Hypothalamus (tissue), 51 donors: Measurements from ENCODE around the gene ITPRIPL2.

ENCODE experiments used
- DNase-seq, 51 donors: peaks; one replicate each; lab custom pipeline; 2025; lab: John Stamatoyannopoulos, UW

ITPRIPL2 gene

DNA sequence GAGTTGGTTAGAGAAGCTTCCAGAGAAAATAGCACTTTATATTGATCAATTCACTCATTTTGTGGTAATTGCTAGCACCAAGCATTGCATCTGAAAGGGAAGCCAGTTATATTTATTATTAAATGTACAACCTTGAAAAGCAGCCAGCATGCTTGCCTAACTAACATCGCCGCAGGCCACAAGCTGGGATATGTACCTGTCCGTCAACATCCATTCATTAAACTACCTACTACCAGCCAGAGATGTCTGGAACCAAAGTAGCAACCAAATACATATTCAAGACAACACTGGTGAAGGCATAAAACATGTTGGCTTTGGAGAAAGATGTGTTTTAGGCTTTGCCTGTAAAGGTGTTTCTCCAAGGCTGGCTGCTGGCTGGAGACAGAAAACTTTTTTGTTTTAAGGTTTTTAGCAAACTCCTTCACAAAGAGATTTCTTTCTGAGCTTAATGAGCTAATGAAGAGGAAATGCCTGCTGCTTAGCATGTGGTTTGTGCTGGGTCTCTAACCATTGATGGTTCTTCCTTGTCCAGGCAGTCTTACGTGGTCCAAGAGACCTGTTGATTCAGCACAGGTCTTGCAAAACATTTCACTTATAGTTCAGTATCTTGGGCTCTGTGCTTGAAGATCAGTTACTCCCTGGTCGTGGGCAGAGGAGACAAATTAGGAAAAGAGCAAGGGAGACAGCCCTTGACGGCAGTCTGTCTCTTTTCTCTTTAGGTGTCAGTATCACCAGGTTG lies 3.1 kb downstream of the ITPRIPL2 start:
- DNase-seq: no peak

DNA sequence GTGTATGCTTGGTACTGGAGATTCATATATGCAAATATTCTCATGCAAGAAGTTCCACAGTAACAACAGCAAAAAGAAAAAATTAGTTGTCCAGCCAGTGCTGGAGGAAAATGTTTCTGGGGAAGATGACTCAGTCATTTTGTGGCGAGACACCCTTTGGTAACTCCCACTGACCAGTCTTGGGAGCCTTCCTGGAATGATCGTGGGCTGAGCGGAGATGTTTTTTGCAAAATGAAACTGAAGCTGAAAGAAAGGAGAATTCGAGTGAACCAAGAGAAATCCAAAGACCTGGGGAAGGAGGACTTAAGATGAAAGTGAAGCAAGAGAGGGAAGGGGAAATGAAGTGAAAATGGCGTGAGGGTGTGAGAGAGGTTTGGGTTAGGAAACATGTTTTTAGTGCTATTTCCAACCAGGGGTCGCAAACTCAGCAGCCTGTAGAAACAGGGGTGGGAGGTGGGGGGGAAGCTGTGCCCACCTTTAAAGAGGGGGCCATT lies 5.2 kb downstream of the ITPRIPL2 start:
- peak in 12 of 51 donors; percentile 10 to 39 (median 26) for DNase-seq

DNA sequence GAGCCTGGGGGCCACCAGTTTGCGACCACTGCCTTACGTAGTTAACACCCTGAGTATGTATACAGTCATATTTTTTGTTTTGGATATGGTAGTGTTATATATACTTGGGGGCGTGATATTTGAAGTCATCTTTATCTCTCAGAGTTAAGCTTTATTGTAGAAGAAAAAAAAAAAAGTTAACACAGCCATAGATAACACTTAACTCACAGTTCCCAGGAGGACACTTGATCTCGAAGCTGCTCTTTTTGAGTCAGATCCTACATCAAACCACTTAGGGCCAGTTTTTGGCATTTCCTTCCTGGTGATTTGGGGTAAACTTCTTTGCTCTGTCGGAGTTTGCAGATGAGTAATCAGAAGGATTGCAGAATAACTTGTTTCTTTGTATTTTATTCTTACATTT lies 5.8 kb downstream of the ITPRIPL2 start:
- no peak for DNase-seq

- no peak for DNase-seq
These were observed 9.9 kb downstream of the ITPRIPL2 start for GRCh38 chr16:19123535-19124178.

DNA sequence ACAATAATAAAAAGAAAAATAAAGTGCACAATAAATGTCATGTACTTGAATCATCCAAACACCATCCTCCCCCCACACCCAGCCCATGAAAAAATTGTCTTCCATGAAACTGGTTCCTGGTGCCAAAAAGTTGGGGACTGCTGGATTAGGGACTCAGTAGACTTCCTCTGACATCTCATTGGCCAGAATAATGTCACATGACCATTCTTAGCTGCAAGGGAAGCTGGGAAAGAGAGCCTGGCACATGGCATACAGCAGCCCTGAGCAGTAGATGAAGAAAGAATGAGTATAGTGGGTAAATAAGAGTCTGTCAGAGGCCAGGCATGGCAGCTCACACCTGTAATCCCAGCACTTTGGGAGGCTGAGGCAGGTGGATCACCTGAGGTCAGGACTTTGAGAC lies 12.5 kb downstream of the ITPRIPL2 start:
- DNase-seq: no peak

- no peak for DNase-seq
These were observed 13.4 kb downstream of the ITPRIPL2 start for GRCh38 chr16:19127205-19127604.

DNA sequence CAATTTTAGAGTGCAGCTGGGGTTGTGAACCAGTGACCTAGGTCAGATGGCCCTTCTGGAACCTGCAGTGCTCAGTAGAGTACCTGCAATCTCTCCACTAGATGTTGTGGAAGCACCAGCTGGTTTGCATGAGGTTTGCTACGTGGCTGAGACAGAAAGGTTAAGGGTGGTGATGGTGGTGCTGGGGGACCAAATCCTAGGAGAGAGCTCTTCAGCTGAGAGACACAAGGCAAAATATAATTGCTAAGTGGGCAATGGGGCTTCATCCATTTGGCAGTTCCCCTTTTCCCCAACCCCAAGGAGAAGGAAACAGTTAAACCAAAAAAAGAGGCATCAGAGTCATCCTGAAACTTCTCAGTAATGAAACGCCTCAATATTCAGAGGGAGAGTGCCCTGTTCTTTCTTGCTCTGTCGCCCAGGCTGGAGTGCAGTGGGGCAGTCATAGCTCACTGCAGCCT lies 13.9 kb downstream of the ITPRIPL2 start:
- DNase-seq: peak in 1 of 51 donors; percentile 1

GRCh38 chr16:19128454-19129200 lies 14.9 kb downstream of the ITPRIPL2 start:
- DNase-seq: no peak

DNA sequence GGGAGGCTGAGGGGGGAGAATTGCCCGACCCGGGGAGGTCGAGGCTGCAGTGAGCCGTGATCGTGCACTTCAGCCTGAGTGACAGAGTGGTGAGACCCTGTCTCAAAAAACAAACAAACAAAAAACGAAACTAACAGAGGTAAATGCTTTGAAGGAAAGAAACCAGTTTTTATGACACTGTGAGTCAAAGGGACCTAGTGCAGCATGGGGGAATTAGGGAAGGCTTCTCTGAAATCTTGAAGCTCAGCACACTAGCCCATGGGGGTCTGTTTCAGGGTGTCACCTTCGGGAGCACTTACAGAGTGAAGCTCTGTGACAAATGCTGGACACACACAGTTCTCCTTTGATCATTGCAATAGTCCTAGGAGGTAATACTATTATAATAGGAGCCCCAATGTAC lies 16.6 kb downstream of the ITPRIPL2 start:
- DNase-seq: no peak

DNA sequence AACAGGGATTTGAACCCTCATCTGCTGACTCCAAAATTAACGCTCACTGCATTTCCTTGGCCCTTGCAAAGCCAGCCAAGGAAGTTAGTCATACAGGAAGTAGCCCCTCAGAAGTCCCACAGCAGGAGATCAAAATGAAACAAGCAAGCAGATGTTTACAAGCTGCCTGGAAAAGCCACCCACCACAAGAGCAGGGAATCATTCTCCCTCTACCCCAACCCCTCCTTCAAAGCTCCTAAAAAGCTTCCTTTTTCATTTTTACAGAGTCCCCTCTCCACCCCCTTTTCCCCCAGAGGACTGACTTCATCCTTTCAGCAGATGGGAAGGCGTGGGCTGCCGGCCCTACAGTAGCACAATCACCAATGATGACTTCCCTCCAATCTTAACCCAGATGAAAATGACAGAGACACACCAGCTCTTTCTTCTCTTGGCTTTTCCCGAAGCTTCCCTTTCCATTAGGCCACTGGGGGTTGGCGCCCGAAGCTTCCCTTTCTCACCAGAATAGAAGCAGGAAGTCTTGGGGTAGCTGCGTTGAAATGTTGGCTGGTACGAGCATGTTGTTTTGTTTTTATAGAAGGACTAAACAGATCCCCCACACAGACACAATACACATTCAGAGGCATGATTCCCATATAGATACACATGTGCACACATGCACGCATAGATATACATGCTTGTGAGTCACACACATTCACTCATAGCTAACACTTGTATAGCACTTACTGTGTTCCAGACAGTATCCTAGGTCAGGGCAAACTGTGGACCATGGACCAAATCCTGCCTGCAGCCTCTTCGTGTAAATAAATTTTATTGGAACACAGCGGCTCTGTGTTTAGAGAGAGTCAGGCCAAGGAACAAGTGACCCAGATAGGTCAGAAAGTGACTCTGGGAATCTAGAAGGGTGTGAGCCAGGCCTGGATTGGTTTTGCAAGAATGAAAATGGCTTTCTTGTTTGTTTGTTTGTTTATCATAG lies 17.4 kb downstream of the ITPRIPL2 start:
- DNase-seq: peak in 10 of 51 donors; percentile 6 to 50 (median 32)

DNA sequence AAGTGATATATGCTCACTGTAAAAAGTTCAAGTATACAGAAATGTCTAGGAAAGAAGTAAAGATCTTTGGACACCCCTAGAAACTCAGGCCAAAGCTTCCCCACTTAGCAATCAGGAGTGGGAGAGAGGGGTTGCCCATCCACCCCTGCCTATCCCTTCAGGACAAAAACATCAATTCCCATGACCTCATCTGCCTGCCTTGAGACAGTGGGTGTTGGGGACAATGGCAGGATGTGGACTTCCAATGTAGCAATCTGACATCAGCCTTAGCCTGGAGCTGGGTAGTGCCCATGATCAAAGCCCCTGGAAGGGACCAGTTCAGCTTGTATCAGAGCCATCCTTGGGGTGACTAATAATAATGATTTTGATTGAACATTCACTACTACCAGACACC lies 18.1 kb downstream of the ITPRIPL2 start:
- DNase-seq: no peak

GRCh38 chr16:19132255-19132654 lies 18.5 kb downstream of the ITPRIPL2 start:
- no peak for DNase-seq

DNA sequence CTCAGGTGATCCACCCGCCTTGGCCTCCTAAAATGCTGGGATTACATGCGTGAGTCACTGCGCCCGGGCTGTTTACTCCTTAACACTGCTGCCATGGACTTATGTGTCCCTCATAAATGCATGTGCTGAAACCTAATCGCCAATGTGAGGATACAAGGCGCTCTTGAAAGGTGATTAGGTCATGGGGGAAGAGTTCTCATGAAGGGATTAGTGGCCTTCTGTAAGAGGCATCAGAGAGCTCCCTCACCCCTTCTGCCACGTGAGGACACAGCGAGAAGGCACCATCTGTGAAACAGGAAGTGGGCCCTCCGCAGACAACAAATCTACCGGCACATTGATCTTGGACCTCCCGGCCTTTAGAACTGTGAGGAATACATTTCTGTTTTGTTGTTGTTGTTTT lies 19.1 kb downstream of the ITPRIPL2 start:
- DNase-seq: no peak

GRCh38 chr16:19133600-19133999 lies 19.8 kb downstream of the ITPRIPL2 start:
- no peak for DNase-seq

DNA sequence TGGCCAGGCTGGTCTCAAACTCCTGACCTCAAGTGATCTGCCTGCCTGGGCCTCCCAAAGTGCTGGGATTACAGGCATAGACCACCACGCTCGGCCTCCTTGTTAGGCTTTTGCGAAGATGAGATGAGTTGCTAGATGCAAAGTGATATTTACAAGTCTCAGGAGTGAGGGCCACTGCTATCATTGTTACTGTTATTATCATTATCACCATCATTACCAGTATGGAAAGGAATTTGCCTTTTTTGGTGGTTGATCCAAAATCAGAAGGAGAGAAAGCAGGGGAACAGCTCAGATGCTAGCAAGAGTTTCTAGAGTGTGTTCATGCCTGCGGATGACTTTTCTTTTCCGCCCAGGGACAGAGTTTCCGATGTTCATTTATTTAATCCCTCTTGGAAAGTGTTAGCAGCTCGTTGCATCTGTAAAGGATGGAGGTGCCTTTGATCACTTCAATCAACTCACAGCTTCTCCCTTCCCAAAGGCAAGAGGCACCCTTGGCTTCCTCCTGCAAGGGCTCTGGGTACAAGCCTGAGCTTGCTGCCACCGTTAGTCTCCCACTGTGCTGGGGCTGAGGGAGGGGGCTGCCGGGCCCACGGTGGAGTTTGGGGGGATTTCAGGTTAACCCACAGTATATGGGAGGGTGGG lies 21.6 kb downstream of the ITPRIPL2 start:
- DNase-seq: no peak

GRCh38 chr16:19135896-19136438 lies 22.2 kb downstream of the ITPRIPL2 start:
- DNase-seq: no peak

GRCh38 chr16:19136549-19137196 lies 22.9 kb downstream of the ITPRIPL2 start:
- DNase-seq: peak in 2 of 51 donors; percentile 8 to 17

- no peak for DNase-seq
These were observed 23.7 kb downstream of the ITPRIPL2 start for GRCh38 chr16:19137201-19138128.
